Kidney tubule cell (primary cell): ENCODE results near the gene BRINP2.

Source experiments
- DNase-seq: peaks from one replicate; pipeline ENCODE4 v3.0.0-alpha.2; 2018; ENCODE audit warnings: low spot score

BRINP2 gene, protein sequence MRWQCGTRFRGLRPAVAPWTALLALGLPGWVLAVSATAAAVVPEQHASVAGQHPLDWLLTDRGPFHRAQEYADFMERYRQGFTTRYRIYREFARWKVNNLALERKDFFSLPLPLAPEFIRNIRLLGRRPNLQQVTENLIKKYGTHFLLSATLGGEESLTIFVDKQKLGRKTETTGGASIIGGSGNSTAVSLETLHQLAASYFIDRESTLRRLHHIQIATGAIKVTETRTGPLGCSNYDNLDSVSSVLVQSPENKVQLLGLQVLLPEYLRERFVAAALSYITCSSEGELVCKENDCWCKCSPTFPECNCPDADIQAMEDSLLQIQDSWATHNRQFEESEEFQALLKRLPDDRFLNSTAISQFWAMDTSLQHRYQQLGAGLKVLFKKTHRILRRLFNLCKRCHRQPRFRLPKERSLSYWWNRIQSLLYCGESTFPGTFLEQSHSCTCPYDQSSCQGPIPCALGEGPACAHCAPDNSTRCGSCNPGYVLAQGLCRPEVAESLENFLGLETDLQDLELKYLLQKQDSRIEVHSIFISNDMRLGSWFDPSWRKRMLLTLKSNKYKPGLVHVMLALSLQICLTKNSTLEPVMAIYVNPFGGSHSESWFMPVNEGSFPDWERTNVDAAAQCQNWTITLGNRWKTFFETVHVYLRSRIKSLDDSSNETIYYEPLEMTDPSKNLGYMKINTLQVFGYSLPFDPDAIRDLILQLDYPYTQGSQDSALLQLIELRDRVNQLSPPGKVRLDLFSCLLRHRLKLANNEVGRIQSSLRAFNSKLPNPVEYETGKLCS

DNA sequence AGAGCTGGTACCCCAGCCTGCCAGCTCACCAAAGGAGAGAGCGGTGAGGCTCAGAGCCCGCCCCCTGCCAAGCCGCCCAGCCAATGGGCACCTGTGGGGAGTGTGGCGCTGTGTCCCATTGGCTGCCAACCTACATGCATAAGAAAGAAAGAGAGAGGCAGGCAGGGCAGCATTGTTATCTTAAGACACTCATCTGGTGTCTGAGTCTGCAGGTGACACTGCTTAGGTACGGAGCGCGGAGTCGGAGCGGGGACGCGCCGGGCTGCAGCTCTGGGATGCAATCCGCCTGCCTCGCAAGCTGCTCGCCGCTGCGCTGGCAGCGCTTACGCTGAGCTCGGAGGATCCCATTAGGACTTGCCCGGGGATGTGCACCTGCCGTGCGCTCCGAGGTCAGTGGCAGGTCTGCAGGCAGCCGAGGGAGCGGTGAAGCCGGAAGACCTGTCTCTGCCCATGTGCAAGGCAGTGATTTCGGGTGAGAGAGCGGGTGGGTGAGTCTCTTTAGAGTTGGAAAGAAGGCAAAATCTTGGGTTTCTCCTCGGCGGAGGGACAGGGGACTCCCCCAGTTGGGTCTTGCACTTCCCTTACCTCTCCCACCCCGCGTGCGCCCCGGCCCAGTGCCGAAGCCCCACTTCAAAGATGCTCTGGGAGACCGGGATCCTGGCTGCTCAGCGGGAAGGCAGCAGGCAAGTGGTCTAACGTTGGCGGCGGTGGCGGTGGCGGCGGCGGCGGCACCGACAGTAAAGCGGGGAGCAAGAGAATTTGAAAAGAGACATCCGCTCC, at the start of gene BRINP2:
Gene BRINP2 (plus strand): TSS at position 203 of the 780 bp plus-strand sequence. CDS start 58,919 bp downstream, outside the sequence.
- peak; percentile 80 for DNase-seq

DNA sequence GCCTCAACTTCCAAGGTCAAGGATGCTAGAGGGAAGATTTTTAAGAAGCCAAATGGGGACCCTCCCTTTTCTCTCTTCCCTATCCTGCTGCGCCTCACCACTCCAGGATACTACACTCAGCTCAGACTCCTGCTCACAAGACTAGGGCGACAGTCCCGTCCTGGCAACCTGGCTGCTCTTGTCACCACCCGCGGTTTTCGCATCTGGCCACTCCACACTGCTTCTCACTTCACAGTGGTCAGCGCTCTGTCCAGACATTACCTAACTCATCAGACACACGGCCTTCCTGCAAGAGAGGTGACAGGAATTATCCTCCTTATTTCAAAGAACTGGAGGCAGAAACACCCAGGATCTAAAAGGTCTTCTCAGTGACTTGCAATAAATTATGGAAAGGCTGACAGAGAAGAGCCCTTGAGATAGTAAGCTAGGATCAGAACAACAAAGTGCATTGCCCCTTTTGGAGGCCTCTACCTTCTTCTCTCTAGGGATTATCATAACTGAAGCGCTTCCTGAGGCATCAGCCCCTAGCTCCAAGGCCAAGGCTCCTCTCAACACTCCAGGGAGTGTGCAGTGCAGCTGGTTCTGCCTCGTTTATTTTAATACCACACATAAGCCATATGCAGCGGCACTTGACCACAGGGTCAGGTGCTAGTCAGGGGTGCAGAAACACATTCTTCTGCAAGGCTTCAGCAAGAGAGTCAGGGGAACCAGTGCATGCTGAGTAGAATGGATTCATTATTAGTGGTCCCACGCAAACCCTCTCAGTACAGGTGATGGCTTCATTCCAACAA, 48.1 kb upstream of the BRINP2 start:
- DNase-seq = peak; percentile 1

DNA sequence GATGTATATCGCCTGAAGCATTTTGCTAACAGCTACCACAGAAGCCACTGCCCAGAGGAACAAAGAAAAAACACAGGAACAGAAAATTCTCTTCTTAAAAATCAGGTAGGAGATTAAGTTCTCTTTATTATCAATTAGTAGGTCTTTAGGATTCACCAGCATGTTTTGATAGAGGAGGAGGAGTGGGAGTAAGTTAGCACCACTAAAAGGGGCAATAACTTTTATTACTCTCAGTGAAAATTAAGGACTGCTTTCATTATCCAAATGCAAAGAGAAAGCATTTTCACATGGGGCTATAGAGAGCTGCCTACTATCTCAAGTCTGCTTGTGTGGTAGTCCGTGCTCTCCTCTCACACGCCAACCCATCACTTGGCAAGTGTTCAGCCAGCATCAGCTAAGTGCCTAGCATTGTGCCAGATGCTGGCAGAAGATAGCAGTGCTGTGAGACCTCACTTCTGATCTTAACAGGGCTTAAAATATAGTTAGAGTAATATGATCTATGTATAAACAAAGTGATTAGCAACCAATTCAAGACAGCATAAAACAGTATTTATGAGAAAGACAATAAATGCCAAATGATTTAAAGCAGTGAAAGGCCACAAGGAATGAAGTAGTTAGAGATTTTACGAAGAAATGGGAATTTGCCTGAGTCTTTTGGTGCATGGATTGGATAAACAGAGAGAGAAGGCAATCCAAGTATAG, 46.0 kb upstream of the BRINP2 start:
- DNase-seq = no peak

DNA sequence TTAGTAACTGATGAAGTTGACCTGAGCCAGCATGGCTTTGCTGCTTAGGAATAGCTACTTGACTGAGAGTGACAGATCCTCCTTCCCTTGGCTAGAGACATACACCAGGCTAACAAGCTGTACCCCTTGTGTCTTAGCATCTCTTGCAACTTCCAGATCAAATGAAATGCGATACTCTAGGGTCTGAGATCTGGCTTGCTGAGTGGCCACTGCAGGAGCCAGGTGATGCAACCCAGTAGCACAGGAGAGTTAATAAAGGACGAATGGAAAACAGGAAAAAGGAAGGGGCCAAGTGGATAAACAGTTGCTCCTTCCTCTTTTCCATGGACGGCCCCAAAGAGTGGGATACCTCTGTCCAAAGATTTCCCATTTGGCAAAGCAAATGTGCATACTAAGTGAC, 44.5 kb upstream of the BRINP2 start:
- no peak for DNase-seq

DNA sequence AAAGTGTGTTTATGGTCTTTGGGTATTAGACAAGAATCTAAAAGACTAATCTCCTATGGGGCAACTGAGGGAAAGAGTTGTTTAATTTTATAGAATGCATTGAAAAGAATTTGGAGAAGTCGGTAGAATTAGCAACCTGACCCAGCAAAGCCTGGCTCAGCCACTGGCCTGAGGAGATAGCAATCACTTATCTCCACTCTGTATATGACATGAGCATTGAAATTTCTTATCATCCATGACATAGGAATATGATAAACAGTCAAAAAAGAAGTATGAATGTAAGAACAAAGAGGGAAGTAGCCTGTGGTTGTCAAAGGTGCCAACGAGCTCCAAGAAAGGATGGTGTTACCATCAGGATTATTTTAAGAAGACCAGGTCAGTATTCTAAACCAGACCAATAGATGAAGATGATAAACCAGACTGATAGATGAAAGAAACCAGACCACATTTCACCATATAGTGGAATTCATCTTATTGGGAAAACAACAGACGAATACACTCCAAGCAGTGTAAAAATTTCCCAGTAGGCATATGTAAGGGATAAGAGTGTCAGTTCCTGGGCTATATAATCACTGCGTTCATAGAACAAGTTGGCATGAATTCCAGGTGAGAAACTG, 42.0 kb upstream of the BRINP2 start:
- DNase-seq = no peak

DNA sequence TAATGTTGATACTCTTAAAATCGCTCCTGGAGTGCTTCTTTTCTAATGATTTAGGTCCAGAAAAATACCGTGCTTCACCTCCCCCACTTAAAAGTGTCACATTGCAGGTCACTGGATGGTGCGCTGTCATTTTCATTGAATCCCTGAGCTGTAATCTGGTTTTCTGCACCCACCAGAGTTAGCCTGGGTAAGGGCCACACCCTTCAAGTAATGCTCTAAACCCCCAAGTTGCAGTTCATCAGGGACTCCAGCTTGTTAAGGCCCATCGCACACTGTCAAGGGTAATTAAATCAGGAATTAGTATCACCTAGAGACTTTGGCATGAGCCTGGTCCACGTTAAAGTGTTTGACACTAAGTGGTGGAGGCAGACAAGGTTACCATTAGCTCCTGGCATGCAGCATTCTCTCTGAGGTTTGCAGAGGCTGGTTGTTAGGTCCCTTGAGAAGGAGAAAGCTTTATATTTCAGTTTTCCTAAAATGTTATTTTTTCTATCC, 40.3 kb upstream of the BRINP2 start:
- no peak for DNase-seq

DNA sequence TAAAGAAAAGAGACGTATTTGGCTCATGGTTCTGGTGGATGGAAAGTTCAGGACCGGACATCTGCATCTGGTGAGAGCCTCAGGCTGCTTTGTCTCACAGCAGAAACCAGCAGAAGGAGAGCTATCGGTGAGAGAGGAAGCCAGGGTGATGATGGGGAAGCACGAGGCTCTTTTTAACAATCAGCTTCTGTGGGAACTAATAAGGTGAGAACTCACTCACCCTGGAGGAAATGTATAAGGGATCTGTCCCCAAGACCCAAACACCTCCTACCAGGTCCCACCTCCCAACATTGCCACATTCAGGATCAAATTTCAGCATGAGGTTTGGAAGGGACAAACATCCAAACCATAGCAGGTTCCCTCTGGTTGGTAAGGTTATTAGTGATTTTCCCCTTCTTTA, 39.0 kb upstream of the BRINP2 start:
- DNase-seq = no peak

DNA sequence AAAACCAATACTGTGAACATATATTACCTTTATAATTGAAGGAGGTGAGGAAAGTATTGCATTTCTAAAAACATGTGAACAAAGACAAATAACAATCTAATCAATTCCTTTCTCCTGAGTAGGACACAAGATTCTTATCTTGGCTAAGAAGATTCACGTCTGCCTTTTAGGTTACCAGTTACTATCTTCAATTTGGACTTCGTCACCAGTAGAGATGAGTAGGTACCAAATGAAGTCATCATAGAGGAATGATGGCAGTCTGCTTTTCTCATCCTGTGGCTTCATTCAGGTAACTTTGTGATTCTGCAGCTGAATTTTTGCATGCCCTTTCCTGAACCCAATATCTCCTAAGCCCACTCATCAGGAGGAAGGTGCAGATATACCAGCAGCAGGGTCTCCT, 38.6 kb upstream of the BRINP2 start:
- no peak for DNase-seq

DNA sequence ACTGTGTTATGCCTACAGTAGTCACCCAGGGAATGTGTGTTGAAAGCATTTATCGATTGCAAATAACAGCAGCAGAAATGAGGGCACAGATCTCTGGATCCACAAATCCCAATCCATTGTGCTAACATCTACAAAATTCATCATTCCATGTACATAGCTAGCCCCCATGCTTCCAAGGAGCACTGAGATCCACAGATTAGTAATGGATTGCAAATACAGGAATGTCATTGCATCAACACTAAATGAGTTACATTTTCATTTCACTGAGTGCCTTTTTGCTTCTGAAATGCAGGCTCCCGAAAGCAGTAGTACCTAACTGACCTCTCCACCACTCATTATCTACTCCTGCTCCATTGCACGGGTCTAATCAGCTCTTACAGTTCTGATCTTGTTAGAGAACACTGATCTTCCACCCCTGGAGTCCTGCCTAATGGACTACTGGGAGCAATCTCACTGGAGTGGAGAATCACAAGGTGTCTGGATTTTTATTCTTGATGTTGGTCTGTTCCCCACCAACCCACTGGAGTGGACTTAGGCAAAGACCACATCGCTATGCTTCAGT, 36.7 kb upstream of the BRINP2 start:
- DNase-seq = no peak

DNA sequence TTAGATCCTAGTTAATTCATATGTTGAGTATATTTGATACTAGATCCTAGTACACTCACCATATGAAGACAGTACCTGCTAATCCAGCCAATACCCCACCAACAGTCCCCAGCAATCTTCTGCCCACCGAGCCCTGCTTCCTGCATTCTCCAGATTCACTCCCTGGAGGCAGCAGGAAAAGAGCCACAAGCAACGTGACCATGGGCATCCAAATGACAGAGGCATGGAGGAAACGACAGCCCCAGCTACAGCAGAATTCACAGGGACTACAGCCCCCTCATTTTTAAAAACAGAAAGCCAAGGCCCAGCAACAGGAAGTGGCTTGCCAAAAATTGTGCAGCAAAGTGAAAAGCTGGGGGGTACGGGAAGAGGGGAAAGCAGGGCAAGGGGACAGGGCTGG, 35.5 kb upstream of the BRINP2 start:
- DNase-seq = no peak

DNA sequence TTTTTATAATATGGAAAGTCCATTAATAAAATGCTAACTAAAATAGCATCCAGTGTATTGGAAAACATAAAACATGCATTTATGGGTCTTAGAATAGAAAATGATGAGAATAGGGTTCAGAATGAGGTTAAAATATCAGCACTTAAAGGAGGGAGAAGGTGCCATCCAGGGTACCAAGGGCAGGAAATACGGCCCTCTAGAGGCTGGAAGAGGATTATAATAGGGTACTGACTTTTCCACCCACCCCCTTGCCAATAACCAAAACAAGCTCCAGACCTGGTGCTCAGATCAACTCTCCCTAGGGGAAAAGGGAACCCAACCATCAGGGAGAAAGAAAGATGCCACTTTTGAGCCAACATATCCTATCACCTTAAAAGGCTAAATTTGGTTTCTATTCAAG, 32.9 kb upstream of the BRINP2 start:
- DNase-seq = no peak

DNA sequence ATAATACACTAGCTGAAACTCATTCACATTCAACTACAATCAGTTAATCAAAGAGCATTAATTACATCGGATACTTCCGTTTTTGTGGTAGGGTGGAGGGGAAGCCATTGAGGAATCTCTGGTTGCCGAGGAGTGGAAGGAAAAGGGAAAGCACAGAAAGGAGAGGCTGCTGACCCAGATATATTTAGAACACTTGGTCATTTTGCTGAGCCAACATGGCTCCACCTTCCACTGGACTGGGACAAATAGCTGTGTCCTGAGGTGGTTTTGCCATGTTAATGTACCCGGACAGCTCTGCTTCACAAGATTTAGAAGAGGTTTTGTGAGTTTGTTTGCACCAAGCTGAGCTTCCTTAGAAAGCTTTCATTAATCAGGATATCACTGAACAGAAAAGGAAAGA, 32.4 kb upstream of the BRINP2 start:
- no peak for DNase-seq

DNA sequence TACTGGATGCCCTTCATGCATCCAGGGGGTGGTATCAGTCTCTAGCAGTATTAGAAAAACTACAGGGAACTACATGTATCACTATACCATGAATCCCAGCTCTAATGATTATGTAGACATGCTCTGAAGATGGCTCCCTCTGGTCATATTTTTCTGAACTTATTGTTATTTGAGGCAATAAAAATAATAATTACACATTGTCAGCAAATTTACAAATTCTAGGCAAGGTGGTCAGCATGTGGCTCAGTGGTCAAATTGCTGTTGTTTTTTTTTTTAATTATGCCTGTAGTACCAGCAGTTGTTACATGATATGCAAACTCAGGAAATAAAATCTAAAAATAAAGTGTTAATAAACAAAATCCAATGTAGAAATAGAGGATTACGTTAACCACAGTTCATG, 28.7 kb upstream of the BRINP2 start:
- DNase-seq = no peak

DNA sequence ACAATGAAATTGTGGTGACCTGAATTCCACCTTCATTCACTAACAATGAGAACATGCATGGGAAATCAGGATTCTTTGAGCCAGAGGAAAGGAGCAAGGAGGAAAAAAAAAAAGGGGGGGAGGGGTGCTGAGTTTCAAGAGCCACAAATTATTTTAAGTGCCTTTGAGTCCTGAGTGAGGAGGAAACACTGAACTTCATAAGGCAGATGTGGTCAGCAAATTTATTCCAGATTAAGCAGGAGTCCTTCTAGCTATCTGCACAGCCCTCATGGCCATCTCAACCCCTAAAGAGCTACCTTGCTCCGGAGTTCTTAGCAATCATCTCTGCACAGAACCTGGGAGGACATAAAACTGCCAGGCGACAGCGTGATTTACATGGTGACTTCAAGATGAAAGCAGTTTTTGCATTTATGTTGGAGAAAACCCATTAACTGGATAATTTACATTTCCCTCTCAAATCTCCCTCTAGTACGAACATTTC, 27.9 kb upstream of the BRINP2 start:
- DNase-seq = no peak

DNA sequence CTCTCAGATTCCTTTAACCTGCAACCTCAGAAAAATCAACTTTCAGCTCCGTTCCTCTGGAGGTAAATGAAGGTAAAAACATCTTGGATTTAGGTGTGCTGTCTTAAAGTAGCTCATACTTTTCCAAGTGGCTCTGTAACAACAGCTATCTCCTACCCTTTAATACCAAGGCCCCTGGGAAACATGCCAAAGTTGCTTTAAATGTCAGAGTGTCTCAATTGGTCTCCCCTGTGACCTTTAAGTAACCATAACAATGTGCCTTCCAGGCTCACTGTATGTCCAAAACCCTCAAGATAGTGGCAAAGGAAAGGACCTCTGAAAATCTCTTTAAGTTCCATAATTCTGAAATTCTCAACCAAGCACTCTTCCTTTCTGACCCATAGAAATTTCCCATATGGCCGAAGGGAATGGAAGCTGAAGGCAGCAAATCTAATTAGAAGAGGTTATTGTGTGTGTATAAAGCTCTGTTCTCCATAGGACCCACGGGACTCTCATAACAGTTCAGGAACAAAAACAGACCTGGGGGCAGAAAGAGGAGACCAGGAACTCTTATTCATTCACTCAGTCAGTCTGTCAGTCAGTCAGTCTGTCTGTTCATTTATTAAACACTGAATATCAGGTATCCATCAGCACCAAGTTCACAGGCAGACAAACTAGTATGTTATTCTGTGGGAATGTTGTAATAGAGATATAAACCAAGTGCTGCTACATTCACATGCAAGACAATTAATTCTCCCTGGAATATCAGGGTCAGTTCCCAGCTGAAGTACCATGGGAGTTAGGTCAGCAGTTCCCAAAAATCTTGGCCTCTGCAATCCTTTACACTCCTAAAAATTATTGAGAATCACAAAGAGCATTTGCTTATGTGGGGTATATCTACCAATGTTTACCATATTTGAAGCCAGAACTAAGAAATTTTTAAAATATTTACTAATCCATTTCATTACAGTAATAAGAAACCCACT, 25.4 kb upstream of the BRINP2 start:
- DNase-seq = no peak

DNA sequence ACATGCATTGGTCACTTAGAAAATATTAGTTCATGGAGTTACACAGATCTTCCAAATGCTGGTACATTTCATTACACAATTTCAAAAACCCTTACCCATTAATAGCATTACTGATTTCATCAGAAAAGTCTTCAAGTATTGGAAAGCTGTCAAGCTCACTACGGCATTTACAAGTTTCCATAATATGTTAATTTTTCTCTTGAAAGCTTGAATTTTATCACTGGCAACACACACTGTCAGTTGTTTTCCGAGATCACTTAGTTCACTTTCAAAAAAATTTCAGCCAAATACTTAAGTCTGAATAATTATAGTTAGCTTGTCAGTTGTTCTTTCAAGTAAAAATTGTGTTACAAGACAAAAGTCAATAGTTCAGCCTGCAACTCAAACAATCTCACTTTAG, 24.3 kb upstream of the BRINP2 start:
- no peak for DNase-seq

DNA sequence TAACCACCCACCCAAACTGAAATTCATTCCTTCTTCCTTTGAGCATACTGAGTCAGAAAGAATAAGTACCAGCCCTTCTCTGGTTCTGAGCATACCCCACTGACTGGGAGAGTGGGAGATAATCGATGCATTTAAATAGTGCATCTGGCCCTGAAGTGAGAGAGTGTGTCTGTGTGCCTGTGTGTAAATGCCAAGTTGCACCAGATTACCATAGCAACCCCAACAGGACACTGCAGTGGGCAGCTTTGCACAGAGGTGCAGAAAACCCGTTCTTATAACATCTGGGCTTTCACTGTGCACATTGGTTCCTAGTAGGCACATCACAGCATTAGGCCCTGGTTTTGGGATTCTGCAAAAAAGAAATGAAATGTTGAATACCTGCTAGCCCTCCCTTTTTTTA, 8.5 kb upstream of the BRINP2 start:
- DNase-seq = no peak

DNA sequence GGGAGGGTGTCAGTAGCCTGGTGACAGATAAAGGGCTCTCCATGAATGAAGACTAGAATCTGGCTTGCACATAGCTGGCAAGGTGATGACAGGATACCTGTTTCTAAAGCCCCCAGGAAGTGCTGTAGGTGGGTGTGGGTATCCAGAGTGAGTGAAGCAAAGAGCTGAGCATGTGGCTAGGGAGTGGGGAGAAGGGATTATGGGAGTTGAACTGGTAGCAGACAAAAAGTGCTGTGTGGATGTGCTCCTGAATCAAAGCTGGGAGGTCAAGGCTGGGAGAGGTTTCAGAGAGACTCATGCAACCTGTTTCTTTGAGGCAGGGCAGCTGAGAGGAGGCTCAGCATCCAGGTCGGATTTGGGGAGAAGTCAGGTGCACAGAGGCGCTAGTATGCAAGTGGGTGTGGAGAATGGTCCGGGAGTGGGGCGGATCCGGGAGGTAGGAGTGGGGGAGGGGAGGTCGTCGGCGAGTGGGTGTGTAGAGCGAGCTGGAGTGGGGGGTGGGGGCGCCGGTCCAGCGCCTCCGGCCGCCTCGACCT, 6.8 kb upstream of the BRINP2 start:
- no peak for DNase-seq
